K562 (cell line): ENCODE data around the gene ELF1. TPM values are rescaled to one million over a fixed set of nuclear protein-coding genes. Genes with fewer than 3 reads are reported as not detected.

Source experiments
- ATAC-seq: fragments of 200-7000 bp; cut with Tn5 transposase; 3 replicates; pipeline ENCODE4 v1.9.1; 2020; ENCODE audit warnings: moderate library complexity
- BruUV-seq: library from RNA; stranded (reverse); fragments of 400-500 nt; replicated peaks from 2 replicates; lab custom pipeline; 2021; lab: Mats Ljungman, UMichigan
- CTCF ChIA-PET: fragments of 300-600 bp; formaldehyde crosslinking; extraction: SDS; loops from one replicate; lab custom pipeline; 2021; ENCODE audit warnings: low intra/inter-chr PET ratio; lab: Yijun Ruan, JAX
- POLR2A ChIA-PET: fragments of 300-600, 350-650 bp; sonication (Branson Sonifier 250); formaldehyde crosslinking; extraction: SDS; loops from one replicate; lab custom pipeline; 2021; ENCODE audit warnings: antibody characterized with exemption, inconsistent platforms; lab: Yijun Ruan, JAX
- DNase-seq, 4 experiments: peaks; one replicate each; pipeline versions ENCODE4 v3.0.0 to v3.0.0-alpha.2; 2011 to 2018; ENCODE audit warnings: low spot score in 3 of 4, mixed read lengths in 3 of 4; ENCODE audit errors: extremely low read depth in 1 of 4
- FAIRE-seq: peaks from 2 replicates; lab custom pipeline; 2011; peaks lifted over from hg19 to GRCh38; lab: Jason Lieb, UNC
- H2AFZ ChIP-seq: 2 replicates; pipeline ENCODE4 v1.6.0; 2011; ENCODE audit warnings: low read depth, low read length, control low read depth, inconsistent platforms
- H3K27ac ChIP-seq: fragments of 200-600 bp; 3 replicates; pipeline ENCODE4 v1.8.0; 2011; ENCODE audit warnings: low read depth, mild to moderate bottlenecking, control low read depth, inconsistent platforms, low read length, moderate library complexity, mixed read lengths; ENCODE audit errors: extremely low read depth
- H3K27me3 ChIP-seq, 2 experiments: fragments of 300-600 bp in 1 of 2; 2 replicates in 1 of 2; 3 replicates in 1 of 2; pipeline versions ENCODE4 v1.6.0 to v1.8.0; 2011; ENCODE audit warnings: inconsistent platforms in 2 of 2, low read length in 2 of 2, mild to moderate bottlenecking in 1 of 2, mixed read lengths in 1 of 2, moderate library complexity in 1 of 2; ENCODE audit not compliant: control insufficient read depth in 2 of 2, insufficient read depth in 2 of 2
- H3K36me3 ChIP-seq: fragments of 300-600 bp; 3 replicates; pipeline ENCODE4 v1.8.0; 2011; ENCODE audit warnings: mild to moderate bottlenecking, low read length, inconsistent platforms; ENCODE audit not compliant: control insufficient read depth, insufficient read depth
- H3K4me1 ChIP-seq, 2 experiments: fragments of 200-600 bp in 1 of 2; replicated peaks in 1 of 2; 2 replicates in 1 of 2; 3 replicates in 1 of 2; pipeline versions ENCODE4 v1.5.1 to v1.8.0; 2011; ENCODE audit warnings: inconsistent platforms in 2 of 2, low read length in 2 of 2, mild to moderate bottlenecking in 1 of 2, mixed read lengths in 1 of 2, moderate library complexity in 1 of 2; ENCODE audit not compliant: control insufficient read depth in 2 of 2, insufficient read depth in 2 of 2
- H3K4me2 ChIP-seq: 2 replicates; pipeline ENCODE4 v1.6.1; 2011; ENCODE audit warnings: low read length, control low read depth, inconsistent platforms, mixed read lengths; ENCODE audit not compliant: insufficient read depth
- H3K4me3 ChIP-seq: fragments of 200-600 bp; sonication (generic), shearing (Covaris generic); 2 replicates; pipeline ENCODE4 v1.5.1; 2016; ENCODE audit warnings: control low read depth, inconsistent platforms
- H3K79me2 ChIP-seq: fragments of 200-600 bp; 3 replicates; pipeline ENCODE4 v1.8.0; 2011; ENCODE audit warnings: low read length, inconsistent platforms; ENCODE audit not compliant: control insufficient read depth, insufficient read depth
- H3K9ac ChIP-seq, 2 experiments: 2 replicates each; pipeline versions ENCODE4 v1.6.0 to v1.6.1; 2011; ENCODE audit warnings: low read depth in 2 of 2, low read length in 2 of 2, control low read depth in 1 of 2, inconsistent platforms in 1 of 2, mild to moderate bottlenecking in 1 of 2, mixed read lengths in 1 of 2; ENCODE audit not compliant: insufficient read depth in 1 of 2
- H3K9me1 ChIP-seq: one replicate; pipeline ENCODE4 v1.6.0; 2011; ENCODE audit warnings: inconsistent platforms, mild to moderate bottlenecking, low read length, moderate library complexity; ENCODE audit not compliant: control insufficient read depth, insufficient read depth
- H3K9me3 ChIP-seq: replicated peaks from 2 replicates; pipeline ENCODE4 v1.5.1; 2011; ENCODE audit warnings: low read depth, low read length, inconsistent platforms; ENCODE audit not compliant: control insufficient read depth, insufficient read depth
- H4K20me1 ChIP-seq: replicated peaks from 2 replicates; pipeline ENCODE4 v1.6.1; 2011; ENCODE audit warnings: low read length, inconsistent platforms, mixed read lengths; ENCODE audit not compliant: control insufficient read depth, insufficient read depth
- GABPA ChIP-seq: fragments of 200-800 bp; sonication (Bioruptor generic); conservative IDR thresholded peaks from 2 replicates; pipeline ENCODE4 v1.6.1; 2016; ENCODE audit warnings: low read depth, missing genetic modification characterization, missing compliant biosample characterization
- TAF1 ChIP-seq: IDR thresholded peaks from 2 replicates; pipeline ENCODE4 v1.6.1; 2011; ENCODE audit warnings: mild to moderate bottlenecking, low read length, moderate library complexity; ENCODE audit not compliant: insufficient read depth, control insufficient read depth, severe bottlenecking; ENCODE audit errors: extremely low read depth
- ZFX ChIP-seq: sonication (generic); formaldehyde crosslinking; IDR thresholded peaks from 2 replicates; pipeline ENCODE4 v1.8.0; 2022; ENCODE audit warnings: mild to moderate bottlenecking, missing genetic modification reagents, moderate library complexity
- ZKSCAN8 ChIP-seq: fragments of 200-800 bp; sonication (Bioruptor generic); IDR thresholded peaks from 2 replicates; pipeline ENCODE4 v1.6.1; 2016; ENCODE audit warnings: missing genetic modification characterization, missing compliant biosample characterization
- ZNF592 ChIP-seq: fragments of 450-650 bp; IDR thresholded peaks from 2 replicates; pipeline ENCODE4 v1.6.1; 2017; ENCODE audit warnings: antibody characterized with exemption, mild to moderate bottlenecking
- ZNF644 ChIP-seq: fragments of 200-800 bp; sonication (Bioruptor generic); IDR thresholded peaks from 2 replicates; pipeline ENCODE4 v1.6.1; 2016; ENCODE audit warnings: low read depth, missing genetic modification characterization, missing compliant biosample characterization
- ZNF77 ChIP-seq: fragments of 250-450 bp; sonication (Bioruptor Pico); IDR thresholded peaks from 2 replicates; pipeline ENCODE4 v1.5.0; 2020
- WGBS: fragments of 100-300 bp; shearing (Covaris generic); methylation state at CpG from one replicate; pipeline ENCODE4 v1.1.6; 2016; ENCODE audit warnings: low coverage, mixed read lengths; ENCODE audit not compliant: insufficient coverage; ENCODE audit errors: missing lambda C conversion rate; 5-methylcytosine and 5-hydroxymethylcytosine counted together
- in situ Hi-C: fragments of 300-500 bp; cut with MboI; formaldehyde crosslinking; loops from 4 replicates; pipeline ENCODE4 v1.15.0; 2018; ENCODE audit warnings: inconsistent platforms, mixed read lengths
- intact Hi-C: fragments of 100-400 bp; cut with micrococcal nuclease; formaldehyde crosslinking; loops from 2 replicates; pipeline ENCODE4 v1.14.2; 2022
- polyA plus RNA-seq, 8 experiments: library from polyadenylated mRNA; depleted of rRNA in 4 of 8; stranded (reverse) in 5 of 8; unstranded in 3 of 8; fragments of >200 nt; fragmentation: Nextera tagmentation in 2 of 8; fragmentation: Illumina TruSeq in 1 of 8; extraction: Ambion mirVana in 2 of 8; extraction: Trizol in 1 of 8; gene quantifications; 2 replicates each; pipeline versions ENCODE4 v1.2.1 to v1.2.3, GENCODE V29; 2011 to 2014; ENCODE audit warnings: inconsistent platforms in 1 of 8, missing spikeins in 1 of 8
- total RNA-seq, 7 experiments: library from RNA; depleted of rRNA in 6 of 7; stranded (reverse); fragments of >200 nt in 6 of 7; fragmentation: Illumina TruSeq in 2 of 7; extraction: Trizol in 2 of 7; gene quantifications; 2 replicates each; pipeline versions ENCODE4 v1.2.1 to v1.2.3, GENCODE V29; 2011 to 2021; ENCODE audit warnings: low replicate concordance in 1 of 7

The ELF1 gene
- total and polyA plus RNA-seq, 9 of the 15 experiments (the other 6 are each of a cell fraction or from before 2014, with no cell fraction given) = 24.7 to 54.4 (median 33.4) TPM

- TF ChIP-seq ZNF592 (no peak), TAF1 (no peak)
Measured at GRCh38 chr13:41019578-41020347, 647 bp upstream of the ELF1 start (continued).

GRCh38 chr13:41018602-41018948 lies 541 bp downstream of the ELF1 start:
- Histone ChIP-seq H3K4me1 (peaks cover 2 to 18% of the 10 kb centered on the region in 2 experiments; a peak in 4 of 5 replicates), H4K20me1 (no peaks in the 10 kb centered on the region), H3K79me2 (peaks cover 90% of the 10 kb centered on the region), H3K4me2 (peak overlapping the region; percentile 73; the same call in 1 of the 2 replicates), H3K36me3 (peaks cover 10% of the 10 kb centered on the region; the same call in 1 of the 3 replicates), H3K4me3 (peak overlapping the region; percentile 53), H2AFZ (no peak overlapping the region), H3K9ac (peak overlapping the region in 1 of 2 experiments; percentile 80; a peak in 2 of 4 replicates), H3K9me1 (no peaks in the 10 kb centered on the region), H3K27ac (peak overlapping the region; percentile 86), H3K27me3 (no peaks in the 10 kb centered on the region), H3K9me3 (no peaks in the 10 kb centered on the region)
- ATAC-seq (peak; percentile 18), FAIRE-seq (no peak), DNase-seq (no peak)
- WGBS = 0% methylated on average over 1 of the region's 1 CpG
- in situ Hi-C loops (no loop called here), intact Hi-C loops (loop anchor here (5.0 kb wide), 1 partner anchor 44 kb away; the partner anchor contains the start of gene WBP4)
- TF ChIP-seq ZNF77 (CRISPR knock-in tag) = no peak
- TF ChIP-seq ZFX (CRISPR knock-in tag) = no peak
- 0 out of 2 replicates have a peak, but pooled peaks have one; percentile 16 for TF ChIP-seq ZKSCAN8 (CRISPR knock-in tag)
- TF ChIP-seq ZNF644 (tag) = 0 out of 2 replicates have a peak, but pooled peaks have one; percentile 60
- 0 out of 2 replicates have a peak, but pooled peaks have one; percentile 10 for TF ChIP-seq GABPA (tag)
- POLR2A ChIA-PET = interaction anchor here (0.6 to 1.1 kb wide), 2 partner anchors 9 to 10 kb away, joined by 3 to 4 read pairs; no protein-coding TSS in a partner anchor
- CTCF ChIA-PET = no interaction called here
- BruUV-seq = TSS peak; percentile 65
